Activated T-helper 9 cell treated with anti-CD3 and anti-CD28 coated beads, Interleukin-2, amount 50 U/mL, for 16 hours (primary cell): Measurements from ENCODE around the gene ALG8.
"Not testable (repeated sequence)": the region's sequence is repeated elsewhere in the genome, so short reads cannot be mapped to it uniquely, and the experiment has no call there.

Source experiments
- DNase-seq: peaks from one replicate; pipeline ENCODE4 v3.0.0-alpha.2; 2020; ENCODE audit warnings: low read depth

Gene ALG8

GRCh38 chr11:78069465-78069864 lies 70.0 kb downstream of the ALG8 start:
- DNase-seq: no peak

DNA sequence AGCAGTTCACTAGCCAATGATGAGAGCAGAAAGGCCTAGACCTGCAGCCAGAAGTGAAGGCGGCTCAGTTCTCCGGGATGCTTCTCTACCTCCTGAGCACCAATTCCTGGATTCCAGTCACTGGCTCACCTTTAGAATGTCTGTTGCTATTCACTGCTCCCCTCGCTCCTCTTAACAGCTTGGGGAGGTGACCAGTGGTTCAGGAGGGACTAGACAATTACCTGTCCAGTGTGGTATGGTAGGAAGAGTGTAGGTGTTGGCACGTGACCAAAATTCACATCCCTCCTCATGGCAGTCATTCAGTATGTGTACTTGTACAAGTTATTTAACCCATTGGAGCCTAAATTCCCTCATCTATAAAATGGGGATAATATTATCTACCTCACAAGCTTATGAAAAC lies 71.7 kb downstream of the ALG8 start:
- DNase-seq: no peak

DNA sequence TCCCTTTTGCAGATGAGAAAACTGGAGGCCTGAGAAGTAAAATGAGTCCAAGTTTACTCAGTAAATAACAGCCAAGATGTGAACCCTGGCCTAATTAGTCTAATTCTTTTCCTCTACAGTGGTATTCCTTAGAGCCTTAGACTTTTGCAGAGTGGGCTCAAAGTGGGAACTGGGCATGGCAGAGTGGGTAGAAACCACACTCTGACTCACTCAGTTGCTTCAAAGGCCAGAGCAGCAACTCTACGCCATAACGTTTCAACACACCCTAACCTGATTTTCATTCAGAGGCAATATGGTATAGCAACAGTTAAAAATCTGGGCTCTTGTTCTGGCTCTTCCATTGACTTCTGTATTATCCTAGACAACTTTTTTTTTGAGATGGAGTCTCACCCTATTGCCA lies 73.0 kb downstream of the ALG8 start:
- no peak for DNase-seq

GRCh38 chr11:78065203-78065602 lies 74.2 kb downstream of the ALG8 start:
- no peak for DNase-seq

DNA sequence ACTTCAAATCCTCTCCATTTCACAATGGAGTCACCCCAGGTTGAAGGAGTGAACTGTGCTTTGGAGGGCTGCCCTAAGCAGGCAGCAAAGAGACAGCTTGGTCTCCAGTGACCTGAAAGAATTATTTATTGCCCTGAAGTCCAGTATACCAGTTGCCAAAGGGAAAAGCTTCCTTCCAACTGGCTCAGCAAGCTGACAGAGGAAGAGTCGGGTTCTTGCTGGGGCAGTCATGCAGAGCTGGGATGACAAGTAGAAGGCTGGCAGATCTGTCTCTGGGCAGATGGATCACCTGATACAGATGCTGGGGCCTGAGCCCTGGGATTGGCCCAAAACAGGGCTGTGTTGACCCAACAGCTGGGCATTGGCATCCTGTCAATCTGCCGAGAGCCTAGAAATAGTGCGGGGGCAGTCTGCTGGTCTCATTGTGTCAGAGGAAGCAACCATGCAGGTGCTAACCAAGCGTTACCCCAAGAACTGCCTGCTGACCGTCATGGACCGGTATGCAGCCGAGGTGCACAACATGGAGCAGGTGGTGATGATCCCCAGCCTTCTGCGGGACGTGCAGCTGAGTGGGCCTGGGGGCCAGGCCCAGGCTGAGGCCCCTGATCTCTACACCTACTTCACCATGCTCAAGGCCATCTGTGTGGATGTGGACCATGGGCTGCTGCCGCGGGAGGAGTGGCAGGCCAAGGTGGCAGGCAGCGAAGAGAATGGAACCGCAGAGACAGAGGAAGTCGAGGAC lies 75.8 kb downstream of the ALG8 start, which contains the start of gene THRSP:
Gene THRSP (plus strand): TSS at position 422 of the 742 bp plus-strand sequence. CDS start 21 bp downstream, at position 443.
- DNase-seq: no peak

GRCh38 chr11:78062671-78063070 lies 76.8 kb downstream of the ALG8 start:
- no peak for DNase-seq

- no peak for DNase-seq
These were observed 77.5 kb downstream of the ALG8 start for GRCh38 chr11:78061921-78062311.

- no peak for DNase-seq
These were observed 78.1 kb downstream of the ALG8 start for GRCh38 chr11:78061088-78061920.

DNA sequence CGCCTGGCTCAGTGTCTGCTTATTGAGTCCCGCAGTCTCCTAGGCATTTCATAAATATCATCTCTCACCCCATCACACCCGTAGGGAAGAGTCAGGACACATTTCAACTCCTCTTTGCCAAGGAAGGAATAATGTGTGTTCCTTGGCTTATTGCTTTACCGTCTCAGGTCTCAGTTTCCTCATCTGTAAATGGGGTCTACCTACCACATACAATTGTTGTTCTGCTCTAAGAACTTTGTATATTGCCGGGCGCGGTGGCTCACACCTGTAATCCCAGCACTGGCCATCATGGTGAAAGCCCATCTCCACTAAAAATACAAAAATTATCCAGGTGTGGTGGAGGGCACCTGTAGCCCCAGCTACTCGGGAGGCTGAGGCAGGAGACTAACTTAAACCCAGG lies 78.9 kb downstream of the ALG8 start:
- no peak for DNase-seq

- not testable (repeated sequence) for DNase-seq
These were observed 79.6 kb downstream of the ALG8 start for GRCh38 chr11:78059749-78060328.

- DNase-seq: no peak
These were observed 81.9 kb downstream of the ALG8 start for GRCh38 chr11:78057462-78058055.

DNA sequence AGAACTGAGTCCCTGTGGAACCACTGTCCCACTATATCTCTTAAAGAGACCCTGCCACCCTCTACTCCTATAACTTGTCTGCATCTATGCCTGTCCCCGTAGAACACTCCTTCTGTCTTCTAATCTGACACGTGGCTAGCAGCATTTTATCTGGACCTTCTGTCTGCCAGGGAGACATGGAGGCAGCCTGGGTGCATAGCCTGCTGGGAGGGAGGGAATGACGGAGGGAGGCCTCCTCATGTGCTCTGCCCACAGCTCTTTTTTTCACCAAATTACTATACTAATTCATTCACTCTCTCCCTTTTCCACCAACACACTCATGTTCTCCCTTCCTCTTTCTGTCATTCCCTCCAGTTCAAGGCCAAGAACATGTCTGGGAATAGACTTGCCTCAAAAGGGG lies 83.3 kb downstream of the ALG8 start:
- no peak for DNase-seq

DNA sequence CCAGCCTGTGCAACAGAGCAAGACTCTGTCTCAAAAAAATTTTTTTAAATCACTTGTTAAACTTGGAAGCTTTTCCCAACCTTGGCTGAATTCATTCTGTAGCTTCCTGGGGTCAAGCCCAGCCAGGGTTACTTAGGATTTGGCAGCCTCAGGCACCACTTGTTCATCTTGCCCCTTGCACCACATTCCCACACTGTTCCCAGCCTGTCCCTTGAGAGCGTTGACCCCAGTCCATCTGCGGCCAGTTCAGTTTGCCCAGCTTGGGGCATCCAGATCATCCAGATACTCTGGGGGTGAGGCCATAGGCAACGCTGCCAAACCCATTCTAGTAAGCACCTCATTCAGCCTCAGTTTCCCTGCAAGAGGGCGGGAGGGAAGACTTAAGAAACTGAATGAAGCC lies 84.5 kb downstream of the ALG8 start:
- no peak for DNase-seq

DNA sequence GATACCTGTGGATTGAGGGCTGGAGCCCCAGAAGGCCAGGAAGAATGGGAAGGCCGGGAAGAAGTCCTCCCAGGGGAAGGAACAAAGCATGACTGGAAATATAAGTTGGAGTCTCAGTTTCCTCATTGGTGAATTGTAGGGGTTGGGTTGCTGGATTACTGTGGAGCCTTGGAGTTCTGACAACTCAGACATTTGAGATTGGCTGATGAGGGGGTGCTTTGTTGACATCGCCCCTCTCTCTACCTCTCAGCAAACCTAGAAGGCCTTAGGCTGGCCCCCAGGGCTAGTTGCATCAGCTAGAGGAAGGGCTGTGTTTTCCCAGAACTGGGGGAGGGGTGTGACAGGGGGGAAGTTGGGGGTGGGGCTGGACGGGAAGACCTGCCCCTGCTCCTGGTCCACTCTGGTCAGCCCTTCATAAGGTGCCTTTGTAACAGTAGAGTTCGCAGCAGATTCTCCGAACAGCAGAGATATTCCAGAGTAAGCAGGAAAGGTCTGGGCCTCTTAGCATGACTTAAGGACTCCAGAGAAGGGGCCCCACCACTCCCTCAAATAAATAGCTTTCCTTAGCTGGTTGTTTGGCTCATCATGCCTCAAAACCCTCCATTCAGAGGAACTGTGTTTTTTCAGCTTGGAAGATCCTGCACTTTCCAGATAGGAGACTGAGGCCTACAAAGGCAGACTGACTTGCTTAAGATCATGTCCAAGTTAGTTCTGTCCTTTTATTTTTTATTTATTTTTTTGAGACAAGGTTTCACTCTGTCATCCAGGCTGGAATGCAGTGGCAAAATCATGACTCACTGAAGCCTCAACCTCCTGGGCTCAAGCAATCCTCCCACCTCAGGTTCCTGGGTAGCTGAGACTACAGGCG lies 88.2 kb downstream of the ALG8 start:
- no peak for DNase-seq
